Smooth muscle cell (in vitro differentiated cells): ENCODE results near the gene FIGN. TPM values are rescaled to one million over a fixed set of nuclear protein-coding genes. Genes with fewer than 3 reads are reported as not detected.

ENCODE experiments used
- DNase-seq: peaks from one replicate; lab custom pipeline; 2025; ENCODE audit not compliant: unreplicated experiment; lab: John Stamatoyannopoulos, UW
- H2AFZ ChIP-seq: fragments of 200-600 bp; sonication (generic); 2 replicates; pipeline ENCODE4 v1.6.0; 2016; ENCODE audit warnings: antibody characterized with exemption, low read depth, mild to moderate bottlenecking
- H3F3A ChIP-seq: fragments of 200-600 bp; sonication (generic); 2 replicates; pipeline ENCODE4 v1.6.0; 2017; ENCODE audit warnings: antibody characterized with exemption, low read depth
- H3K27ac ChIP-seq: fragments of 200-600 bp; sonication (generic); 2 replicates; pipeline ENCODE4 v1.5.1; 2016; ENCODE audit warnings: low read depth, mild to moderate bottlenecking
- H3K27me3 ChIP-seq: fragments of 200-600 bp; sonication (generic); 2 replicates; pipeline ENCODE4 v1.6.1; 2016; ENCODE audit warnings: low read depth, mild to moderate bottlenecking
- H3K36me3 ChIP-seq: fragments of 200-600 bp; sonication (generic); 2 replicates; pipeline ENCODE4 v1.5.1; 2016; ENCODE audit warnings: low read depth
- H3K4me1 ChIP-seq: fragments of 200-600 bp; sonication (generic); 2 replicates; pipeline ENCODE4 v1.5.1; 2016; ENCODE audit warnings: low read depth
- H3K4me2 ChIP-seq: fragments of 200-600 bp; sonication (generic); 2 replicates; pipeline ENCODE4 v1.6.0; 2016; ENCODE audit warnings: mild to moderate bottlenecking
- H3K4me3 ChIP-seq: fragments of 200-600 bp; sonication (generic); 2 replicates; pipeline ENCODE4 v1.5.1; 2016; ENCODE audit warnings: mild to moderate bottlenecking
- H3K79me2 ChIP-seq: fragments of 200-600 bp; sonication (generic); 2 replicates; pipeline ENCODE4 v1.6.0; 2016; ENCODE audit warnings: low read depth, mild to moderate bottlenecking
- H3K9ac ChIP-seq: fragments of 200-600 bp; sonication (generic); 2 replicates; pipeline ENCODE4 v1.6.0; 2016; ENCODE audit warnings: low read depth
- H3K9me3 ChIP-seq: fragments of 200-600 bp; sonication (generic); replicated peaks from 2 replicates; pipeline ENCODE4 v1.5.1; 2016; ENCODE audit warnings: low read depth
- H4K20me1 ChIP-seq: fragments of 200-600 bp; sonication (generic); 2 replicates; pipeline ENCODE4 v1.6.0; 2016; ENCODE audit warnings: low read depth
- CTCF ChIP-seq: fragments of 200-600 bp; sonication (generic); IDR thresholded peaks from 2 replicates; pipeline ENCODE4 v1.5.1; 2017; ENCODE audit warnings: borderline replicate concordance, mild to moderate bottlenecking, antibody characterized with exemption; ENCODE audit not compliant: insufficient read depth, poor library complexity, severe bottlenecking
- WGBS: methylation state at CpG from one replicate; pipeline ENCODE4 v1.1.7; 2016; ENCODE audit warnings: low lambda C conversion rate; 5-methylcytosine and 5-hydroxymethylcytosine counted together
- polyA plus RNA-seq: library from polyadenylated mRNA; unstranded; fragments of >200 nt; fragmentation: Nextera tagmentation; extraction: Ambion mirVana; gene quantifications from 2 replicates; pipeline ENCODE4 v1.2.1, GENCODE V29; 2016
- total RNA-seq: library from RNA; depleted of rRNA; stranded (reverse); fragments of >200 nt; gene quantifications from 2 replicates; pipeline ENCODE4 v1.2.3, GENCODE V29; 2014

FIGN gene
- total and polyA plus RNA-seq, 2 experiments from 2014 or later: 0.71 to 4.8 TPM

- H3K27ac ChIP-seq: peak overlapping the region; percentile 88
Observed at GRCh38 chr2:163771596-163771995, 35.8 kb upstream of the FIGN start.

GRCh38 chr2:163768881-163769695, 33.3 kb upstream of the FIGN start:
- H2AFZ ChIP-seq: no peak overlapping the region
- no peaks in the 10 kb centered on the region for H3K36me3 ChIP-seq
- no peaks in the 10 kb centered on the region for H3K4me1 ChIP-seq
- H3K4me2 ChIP-seq: no peak overlapping the region
- H3K27me3 ChIP-seq: no peaks in the 10 kb centered on the region
- no peaks in the 10 kb centered on the region for H4K20me1 ChIP-seq
- 92% methylated on average over 7 of the region's 7 CpGs for WGBS
- TF ChIP-seq CTCF: no peak
- no peaks in the 10 kb centered on the region for H3K9me3 ChIP-seq
- H3K79me2 ChIP-seq: no peaks in the 10 kb centered on the region
- no peaks in the 10 kb centered on the region for H3F3A ChIP-seq
- H3K27ac ChIP-seq: no peak overlapping the region
- H3K9ac ChIP-seq: no peak overlapping the region
- no peak for DNase-seq
- no peak overlapping the region for H3K4me3 ChIP-seq

More at GRCh38 chr2:163771596-163771995, 35.8 kb upstream of the FIGN start:
- DNase-seq: no peak
- Histone ChIP-seq H3F3A (no peaks in the 10 kb centered on the region), H3K4me2 (no peak overlapping the region), H3K36me3 (no peaks in the 10 kb centered on the region), H3K9ac (peak overlapping the region; percentile 59), H3K27me3 (no peaks in the 10 kb centered on the region), H3K4me1 (no peaks in the 10 kb centered on the region), H2AFZ (no peak overlapping the region), H3K79me2 (no peaks in the 10 kb centered on the region), H3K4me3 (no peak overlapping the region), H3K9me3 (no peaks in the 10 kb centered on the region), H4K20me1 (no peaks in the 10 kb centered on the region)
- TF ChIP-seq CTCF: no peak
- 66% methylated on average over 4 of the region's 4 CpGs for WGBS

- TF ChIP-seq CTCF: no peak
- no peak overlapping the region for H3K4me2 ChIP-seq
- peaks cover 4% of the 10 kb centered on the region for H3K27me3 ChIP-seq
Observed at GRCh38 chr2:163767097-163767496, 31.3 kb upstream of the FIGN start.

GRCh38 chr2:163764566-163764965, 28.8 kb upstream of the FIGN start:
- Histone ChIP-seq H3K4me2 (no peak overlapping the region), H3K27ac (no peak overlapping the region), H3F3A (no peaks in the 10 kb centered on the region), H3K36me3 (no peaks in the 10 kb centered on the region), H3K27me3 (peaks cover 4% of the 10 kb centered on the region), H3K9me3 (no peaks in the 10 kb centered on the region), H2AFZ (no peak overlapping the region), H4K20me1 (no peaks in the 10 kb centered on the region), H3K4me1 (no peaks in the 10 kb centered on the region), H3K9ac (no peak overlapping the region), H3K4me3 (no peak overlapping the region), H3K79me2 (no peaks in the 10 kb centered on the region)
- no peak for TF ChIP-seq CTCF
- 86% methylated on average over 3 of the region's 3 CpGs for WGBS
- DNase-seq: no peak

More at GRCh38 chr2:163767097-163767496, 31.3 kb upstream of the FIGN start:
- Histone ChIP-seq H3F3A (no peaks in the 10 kb centered on the region), H3K9ac (no peak overlapping the region), H3K79me2 (no peaks in the 10 kb centered on the region), H3K4me3 (no peak overlapping the region), H3K27ac (no peak overlapping the region), H3K36me3 (no peaks in the 10 kb centered on the region), H4K20me1 (no peaks in the 10 kb centered on the region), H3K4me1 (no peaks in the 10 kb centered on the region), H2AFZ (no peak overlapping the region), H3K9me3 (no peaks in the 10 kb centered on the region)
- 93% methylated on average over 4 of the region's 4 CpGs for whole genome bisulfite sequencing
- DNase-seq: no peak
